Keratinocyte (primary cell): Measurements from ENCODE around the gene DDAH1. TPM values are rescaled to one million over a fixed set of nuclear protein-coding genes. Genes with fewer than 3 reads are reported as not detected.

Source experiments
- DNase-seq: peaks from one replicate; pipeline ENCODE4 v3.0.0-alpha.2; 2011; ENCODE audit warnings: low read depth, missing footprints, low spot score
- FAIRE-seq: peaks from 2 replicates; lab custom pipeline; 2011; peaks lifted over from hg19 to GRCh38; lab: Jason Lieb, UNC
- H2AFZ ChIP-seq: 2 replicates; pipeline ENCODE4 v1.6.0; 2012; ENCODE audit warnings: low read length, control low read depth, inconsistent platforms; ENCODE audit not compliant: control insufficient read depth
- H3K27ac ChIP-seq: 2 replicates; pipeline ENCODE4 v1.5.1; 2011; ENCODE audit warnings: low read length; ENCODE audit not compliant: control insufficient read depth, insufficient read depth
- H3K27me3 ChIP-seq: 3 replicates; pipeline ENCODE4 v1.6.0; 2011; ENCODE audit warnings: low read length; ENCODE audit not compliant: control insufficient read depth, insufficient read depth; ENCODE audit errors: extremely low read depth
- H3K36me3 ChIP-seq, 2 experiments: 2 replicates in 1 of 2; 3 replicates in 1 of 2; pipeline ENCODE4 v1.5.1; 2011; ENCODE audit warnings: low read length in 2 of 2, mild to moderate bottlenecking in 1 of 2; ENCODE audit not compliant: control insufficient read depth in 2 of 2, insufficient read depth in 2 of 2; ENCODE audit errors: extremely low read depth in 1 of 2
- H3K4me1 ChIP-seq: 3 replicates; pipeline ENCODE4 v1.5.1; 2011; ENCODE audit warnings: low read length; ENCODE audit not compliant: control insufficient read depth, insufficient read depth; ENCODE audit errors: extremely low read depth
- H3K4me2 ChIP-seq: 3 replicates; pipeline ENCODE4 v1.6.0; 2011; ENCODE audit warnings: low read depth, low read length; ENCODE audit not compliant: control insufficient read depth, insufficient read depth; ENCODE audit errors: extremely low read depth
- H3K4me3 ChIP-seq, 3 experiments: fragments of 200-600 bp in 1 of 3; sonication (generic) in 1 of 3; 2 replicates in 2 of 3; 3 replicates in 1 of 3; pipeline ENCODE4 v1.5.1; 2011 to 2016; ENCODE audit warnings: low read length in 3 of 3, mild to moderate bottlenecking in 3 of 3, control low read depth in 2 of 3, inconsistent platforms in 1 of 3, low read depth in 1 of 3, mixed read lengths in 1 of 3, mixed run types in 1 of 3, moderate library complexity in 1 of 3; ENCODE audit not compliant: control insufficient read depth in 2 of 3, insufficient read depth in 2 of 3; ENCODE audit errors: extremely low read depth in 1 of 3
- H3K79me2 ChIP-seq: 2 replicates; pipeline ENCODE4 v1.6.0; 2012; ENCODE audit warnings: low read length; ENCODE audit not compliant: control insufficient read depth, insufficient read depth
- H3K9ac ChIP-seq: 3 replicates; pipeline ENCODE4 v1.6.0; 2011; ENCODE audit warnings: low read length; ENCODE audit not compliant: control insufficient read depth, insufficient read depth; ENCODE audit errors: extremely low read depth
- H3K9me1 ChIP-seq: 3 replicates; pipeline ENCODE4 v1.6.0; 2011; ENCODE audit warnings: low read length; ENCODE audit not compliant: control insufficient read depth, insufficient read depth; ENCODE audit errors: extremely low read depth
- H3K9me3 ChIP-seq: 2 replicates; pipeline ENCODE4 v1.5.1; 2012; ENCODE audit warnings: low read depth, low read length; ENCODE audit not compliant: control insufficient read depth
- H4K20me1 ChIP-seq: 3 replicates; pipeline ENCODE4 v1.6.0; 2011; ENCODE audit warnings: low read length; ENCODE audit not compliant: control insufficient read depth, insufficient read depth; ENCODE audit errors: extremely low read depth
- CTCF ChIP-seq, 3 experiments: IDR thresholded peaks in 1 of 3; conservative IDR thresholded peaks in 1 of 3; optimal IDR thresholded peaks in 1 of 3; 2 replicates in 2 of 3; 3 replicates in 1 of 3; pipeline versions ENCODE3 to v1.5.1; 2011; ENCODE audit warnings: low read length in 3 of 3, mild to moderate bottlenecking in 3 of 3, moderate library complexity in 2 of 3, control low read depth in 1 of 3, inconsistent platforms in 1 of 3; ENCODE audit not compliant: insufficient read depth in 2 of 3; ENCODE audit errors: extremely low read depth in 1 of 3
- EZH2 ChIP-seq: IDR thresholded peaks from one replicate; pipeline ENCODE4 v1.6.1; 2012; ENCODE audit warnings: inconsistent platforms, mild to moderate bottlenecking, low read length, moderate library complexity
- dilution Hi-C: fragments of 300-500 bp; cut with MboI; formaldehyde crosslinking; loops from one replicate; pipeline ENCODE4 v1.7.0; 2020; ENCODE audit warnings: low sequenced_read_pairs; ENCODE audit not compliant: extremely low pct_ligation_motif_present
- polyA plus RNA-seq, 5 experiments: library from polyadenylated mRNA; depleted of rRNA in 3 of 5; stranded (reverse) in 3 of 5; stranded (forward) in 1 of 5; unstranded in 1 of 5; fragments of >200 nt; gene quantifications; 1 replicate in 1 of 5; 2 replicates in 3 of 5; 3 replicates in 1 of 5; pipeline versions ENCODE4 v1.2.1 to v1.2.3, GENCODE V29; 2011 to 2012; ENCODE audit warnings: missing spikeins in 2 of 5, low read depth in 1 of 5, low replicate concordance in 1 of 5

The DDAH1 gene
- polyA plus RNA-seq, 1 donor (not counting 4 experiments of a cell fraction or from before 2014, with no cell fraction given): 5.8 TPM

- no peaks in the 10 kb centered on the region for H3K36me3 ChIP-seq
- H3K9me3 ChIP-seq: no peaks in the 10 kb centered on the region
- H4K20me1 ChIP-seq: no peaks in the 10 kb centered on the region
- DNase-seq (no peak), FAIRE-seq (no peak)
- no peaks in the 10 kb centered on the region for H3K9me1 ChIP-seq
- no peak overlapping the region for H3K27ac ChIP-seq
- H3K4me3 ChIP-seq: no peak overlapping the region
- dilution Hi-C loops: no loop called here
- no peak overlapping the region for H2AFZ ChIP-seq
- no peak overlapping the region for H3K9ac ChIP-seq
- H3K79me2 ChIP-seq: no peaks in the 10 kb centered on the region
- no peaks in the 10 kb centered on the region for H3K4me1 ChIP-seq
- TF ChIP-seq CTCF (optimal IDR thresholded peaks at IDR 0.05 in 1 of 3, IDR thresholded peaks at IDR 0.05 in 1 of 3, conservative IDR thresholded peaks at IDR 0.05 in 1 of 3; ENCODE audit: extremely low read depth in 1 of 3, insufficient read depth in 2 of 3, low read length in 3 of 3) (no peak), EZH2 (no peak)
- H3K27me3 ChIP-seq: no peaks in the 10 kb centered on the region
- H3K4me2 ChIP-seq: no peak overlapping the region
These were observed 37.1 kb downstream of the DDAH1 start for GRCh38 chr1:85427849-85428248.

- Histone ChIP-seq H4K20me1 (no peaks in the 10 kb centered on the region), H3K79me2 (no peaks in the 10 kb centered on the region), H3K36me3 (no peaks in the 10 kb centered on the region), H3K27me3 (no peaks in the 10 kb centered on the region), H2AFZ (no peak overlapping the region), H3K9ac (no peak overlapping the region), H3K4me3 (no peak overlapping the region), H3K27ac (no peak overlapping the region), H3K9me3 (no peaks in the 10 kb centered on the region), H3K9me1 (no peaks in the 10 kb centered on the region), H3K4me1 (no peaks in the 10 kb centered on the region), H3K4me2 (no peak overlapping the region)
- DNase-seq (no peak), FAIRE-seq (no peak)
- dilution Hi-C loops: no loop called here
- TF ChIP-seq CTCF (optimal IDR thresholded peaks at IDR 0.05 in 1 of 3, IDR thresholded peaks at IDR 0.05 in 1 of 3, conservative IDR thresholded peaks at IDR 0.05 in 1 of 3; ENCODE audit: extremely low read depth in 1 of 3, insufficient read depth in 2 of 3, low read length in 3 of 3): no peak
- TF ChIP-seq EZH2: no peak
These were observed 37.6 kb downstream of the DDAH1 start for GRCh38 chr1:85427331-85427730.
